HepG2 (cell line): ENCODE measurements around the gene MRFAP1L1. TPM values are rescaled to one million over a fixed set of nuclear protein-coding genes. Genes with fewer than 3 reads are reported as not detected.

Experiments
- FOXO1 ChIP-seq: sonication (generic); formaldehyde crosslinking; IDR thresholded peaks from 2 replicates; pipeline ENCODE4 v1.4.0; 2020; ENCODE audit warnings: missing genetic modification reagents
- KAT7 ChIP-seq: IDR thresholded peaks from 2 replicates; pipeline ENCODE4 v1.6.1; 2018; ENCODE audit warnings: borderline replicate concordance, missing compliant biosample characterization
- KDM5B ChIP-seq: sonication (generic); formaldehyde crosslinking; IDR thresholded peaks from 2 replicates; pipeline ENCODE4 v1.4.0; 2020; ENCODE audit warnings: missing genetic modification reagents, mild to moderate bottlenecking, borderline replicate concordance
- PHF5A ChIP-seq: IDR thresholded peaks from one replicate; pipeline ENCODE4 v1.6.1; 2018; ENCODE audit warnings: low read depth, missing genetic modification reagents; ENCODE audit not compliant: unreplicated experiment
- ZNF205 ChIP-seq: IDR thresholded peaks from 2 replicates; pipeline ENCODE4 v1.6.1; 2018; ENCODE audit warnings: missing biosample characterization, missing genetic modification reagents
- ZNF616 ChIP-seq: sonication (generic); formaldehyde crosslinking; IDR thresholded peaks from 2 replicates; pipeline ENCODE4 v1.5.0; 2020; ENCODE audit warnings: low read depth, mild to moderate bottlenecking, missing genetic modification reagents
- polyA plus RNA-seq, 8 experiments: library from polyadenylated mRNA; depleted of rRNA in 3 of 8; stranded (reverse) in 7 of 8; unstranded in 1 of 8; fragments of >200 nt; fragmentation: Illumina TruSeq in 4 of 8; extraction: Trizol in 4 of 8; gene quantifications; 2 replicates each; pipeline versions ENCODE4 v1.2.1 to v1.2.3, GENCODE V29; 2011 to 2016; ENCODE audit warnings: low read depth in 4 of 8, missing spikeins in 1 of 8, mixed read lengths in 1 of 8; ENCODE audit not compliant: insufficient read depth in 1 of 8
- total RNA-seq, 5 experiments: library from RNA; depleted of rRNA; stranded (reverse); fragments of >200 nt; fragmentation: Illumina TruSeq; extraction: Trizol; gene quantifications; 2 replicates each; pipeline ENCODE4 v1.2.3, GENCODE V29; 2016; ENCODE audit warnings: low read depth in 1 of 5
- TF ChIP-seq, protein P1 (sequence below): sonication (generic); formaldehyde crosslinking; IDR thresholded peaks from 2 replicates; pipeline ENCODE4 v1.4.0; 2020; ENCODE audit warnings: missing genetic modification reagents, borderline replicate concordance
- TF ChIP-seq, protein P2 (sequence below): sonication (generic); formaldehyde crosslinking; IDR thresholded peaks from 2 replicates; pipeline ENCODE4 v1.8.1; 2023; ENCODE audit warnings: mild to moderate bottlenecking, moderate library complexity, missing genetic modification reagents
- TF ChIP-seq, protein P3 (sequence below): sonication (generic); formaldehyde crosslinking; IDR thresholded peaks from 2 replicates; pipeline ENCODE4 v1.4.0; 2020; ENCODE audit warnings: missing genetic modification reagents
- TF ChIP-seq, protein P4 (sequence below): sonication (generic); formaldehyde crosslinking; IDR thresholded peaks from 2 replicates; pipeline ENCODE4 v1.5.1; 2020; ENCODE audit warnings: mild to moderate bottlenecking, missing genetic modification reagents, borderline replicate concordance
- TF ChIP-seq, protein P5 (sequence below): IDR thresholded peaks from 2 replicates; pipeline ENCODE4 v1.6.1; 2018; ENCODE audit warnings: missing genetic modification reagents
- TF ChIP-seq, protein P6 (sequence below): sonication (generic); formaldehyde crosslinking; IDR thresholded peaks from 2 replicates; pipeline ENCODE4 v1.8.1; 2023; ENCODE audit warnings: mild to moderate bottlenecking, missing genetic modification reagents

The MRFAP1L1 gene
- total and polyA plus RNA-seq, 2 of the 13 experiments (the other 11 are each of a cell fraction or from before 2014, with no cell fraction given), result 44.8 to 76.6 TPM

DNA sequence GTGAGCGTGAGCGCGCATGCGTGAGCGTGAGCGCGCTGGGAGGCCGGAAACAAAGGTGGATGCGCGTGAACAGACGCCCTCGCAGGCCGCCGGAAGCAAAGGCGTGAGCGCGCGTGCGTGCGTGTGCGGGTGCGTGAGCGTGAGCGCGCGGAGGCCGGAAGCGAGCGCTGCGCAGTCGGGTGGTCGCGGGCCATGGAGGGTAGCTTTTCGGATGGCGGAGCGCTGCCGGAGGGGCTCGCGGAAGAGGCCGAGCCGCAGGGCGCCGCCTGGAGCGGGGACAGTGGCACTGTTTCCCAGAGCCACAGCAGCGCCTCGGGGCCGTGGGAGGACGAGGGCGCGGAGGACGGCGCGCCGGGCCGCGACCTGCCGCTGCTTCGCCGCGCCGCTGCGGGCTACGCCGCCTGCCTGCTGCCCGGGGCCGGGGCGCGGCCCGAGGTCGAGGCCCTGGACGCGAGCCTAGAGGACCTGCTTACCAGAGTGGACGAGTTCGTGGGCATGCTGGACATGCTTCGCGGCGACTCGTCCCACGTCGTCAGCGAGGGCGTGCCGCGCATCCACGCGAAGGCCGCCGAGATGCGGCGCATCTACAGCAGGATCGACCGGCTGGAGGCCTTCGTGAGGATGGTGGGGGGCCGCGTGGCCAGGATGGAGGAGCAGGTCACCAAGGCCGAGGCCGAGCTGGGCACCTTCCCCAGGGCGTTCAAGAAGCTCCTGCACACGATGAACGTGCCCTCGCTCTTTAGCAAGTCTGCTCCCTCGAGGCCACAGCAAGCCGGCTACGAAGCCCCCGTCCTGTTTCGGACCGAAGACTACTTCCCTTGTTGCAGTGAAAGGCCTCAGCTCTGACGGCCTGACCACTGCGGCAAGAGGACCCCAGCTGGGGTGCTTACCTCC lies 6.6 kb upstream of the MRFAP1L1 start, which contains the start of gene BLOC1S4 (continued):
- TF ChIP-seq, protein P1, sequence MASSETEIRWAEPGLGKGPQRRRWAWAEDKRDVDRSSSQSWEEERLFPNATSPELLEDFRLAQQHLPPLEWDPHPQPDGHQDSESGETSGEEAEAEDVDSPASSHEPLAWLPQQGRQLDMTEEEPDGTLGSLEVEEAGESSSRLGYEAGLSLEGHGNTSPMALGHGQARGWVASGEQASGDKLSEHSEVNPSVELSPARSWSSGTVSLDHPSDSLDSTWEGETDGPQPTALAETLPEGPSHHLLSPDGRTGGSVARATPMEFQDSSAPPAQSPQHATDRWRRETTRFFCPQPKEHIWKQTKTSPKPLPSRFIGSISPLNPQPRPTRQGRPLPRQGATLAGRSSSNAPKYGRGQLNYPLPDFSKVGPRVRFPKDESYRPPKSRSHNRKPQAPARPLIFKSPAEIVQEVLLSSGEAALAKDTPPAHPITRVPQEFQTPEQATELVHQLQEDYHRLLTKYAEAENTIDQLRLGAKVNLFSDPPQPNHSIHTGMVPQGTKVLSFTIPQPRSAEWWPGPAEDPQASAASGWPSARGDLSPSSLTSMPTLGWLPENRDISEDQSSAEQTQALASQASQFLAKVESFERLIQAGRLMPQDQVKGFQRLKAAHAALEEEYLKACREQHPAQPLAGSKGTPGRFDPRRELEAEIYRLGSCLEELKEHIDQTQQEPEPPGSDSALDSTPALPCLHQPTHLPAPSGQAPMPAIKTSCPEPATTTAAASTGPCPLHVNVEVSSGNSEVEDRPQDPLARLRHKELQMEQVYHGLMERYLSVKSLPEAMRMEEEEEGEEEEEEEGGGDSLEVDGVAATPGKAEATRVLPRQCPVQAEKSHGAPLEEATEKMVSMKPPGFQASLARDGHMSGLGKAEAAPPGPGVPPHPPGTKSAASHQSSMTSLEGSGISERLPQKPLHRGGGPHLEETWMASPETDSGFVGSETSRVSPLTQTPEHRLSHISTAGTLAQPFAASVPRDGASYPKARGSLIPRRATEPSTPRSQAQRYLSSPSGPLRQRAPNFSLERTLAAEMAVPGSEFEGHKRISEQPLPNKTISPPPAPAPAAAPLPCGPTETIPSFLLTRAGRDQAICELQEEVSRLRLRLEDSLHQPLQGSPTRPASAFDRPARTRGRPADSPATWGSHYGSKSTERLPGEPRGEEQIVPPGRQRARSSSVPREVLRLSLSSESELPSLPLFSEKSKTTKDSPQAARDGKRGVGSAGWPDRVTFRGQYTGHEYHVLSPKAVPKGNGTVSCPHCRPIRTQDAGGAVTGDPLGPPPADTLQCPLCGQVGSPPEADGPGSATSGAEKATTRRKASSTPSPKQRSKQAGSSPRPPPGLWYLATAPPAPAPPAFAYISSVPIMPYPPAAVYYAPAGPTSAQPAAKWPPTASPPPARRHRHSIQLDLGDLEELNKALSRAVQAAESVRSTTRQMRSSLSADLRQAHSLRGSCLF (CRISPR knock-in tag), result 0 out of 2 replicates have a peak, but pooled peaks have one; percentile 23
- peak; percentile 97 for TF ChIP-seq KAT7 (CRISPR knock-in tag)
- TF ChIP-seq, protein P2, sequence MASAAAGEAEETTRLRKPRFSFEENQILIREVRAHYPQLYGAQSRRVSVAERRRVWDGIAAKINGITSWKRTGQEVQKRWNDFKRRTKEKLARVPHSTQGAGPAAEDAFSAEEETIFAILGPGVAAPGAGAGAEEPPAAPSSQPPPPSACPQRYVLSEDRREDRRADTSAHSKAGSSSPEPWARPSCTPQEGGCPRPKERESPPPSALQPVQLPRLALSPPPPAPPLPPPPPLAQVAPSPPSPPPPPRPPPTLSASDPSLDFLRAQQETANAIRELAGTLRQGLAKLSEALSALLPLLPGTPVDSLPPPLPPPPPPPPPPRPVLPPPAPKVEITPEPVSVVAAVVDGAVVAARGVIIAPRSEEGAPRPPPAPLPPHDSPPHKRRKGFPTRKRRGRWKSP, result peak; percentile 43; the same call in 1 of the 2 replicates
- no peak; the same call in 1 of the 2 replicates for TF ChIP-seq FOXO1
- TF ChIP-seq PHF5A (CRISPR knock-in tag), result no peak
- peak; percentile 55 for TF ChIP-seq ZNF616 (CRISPR knock-in tag)
- peak; percentile 91 for TF ChIP-seq KDM5B (CRISPR knock-in tag)
- TF ChIP-seq, protein P3, sequence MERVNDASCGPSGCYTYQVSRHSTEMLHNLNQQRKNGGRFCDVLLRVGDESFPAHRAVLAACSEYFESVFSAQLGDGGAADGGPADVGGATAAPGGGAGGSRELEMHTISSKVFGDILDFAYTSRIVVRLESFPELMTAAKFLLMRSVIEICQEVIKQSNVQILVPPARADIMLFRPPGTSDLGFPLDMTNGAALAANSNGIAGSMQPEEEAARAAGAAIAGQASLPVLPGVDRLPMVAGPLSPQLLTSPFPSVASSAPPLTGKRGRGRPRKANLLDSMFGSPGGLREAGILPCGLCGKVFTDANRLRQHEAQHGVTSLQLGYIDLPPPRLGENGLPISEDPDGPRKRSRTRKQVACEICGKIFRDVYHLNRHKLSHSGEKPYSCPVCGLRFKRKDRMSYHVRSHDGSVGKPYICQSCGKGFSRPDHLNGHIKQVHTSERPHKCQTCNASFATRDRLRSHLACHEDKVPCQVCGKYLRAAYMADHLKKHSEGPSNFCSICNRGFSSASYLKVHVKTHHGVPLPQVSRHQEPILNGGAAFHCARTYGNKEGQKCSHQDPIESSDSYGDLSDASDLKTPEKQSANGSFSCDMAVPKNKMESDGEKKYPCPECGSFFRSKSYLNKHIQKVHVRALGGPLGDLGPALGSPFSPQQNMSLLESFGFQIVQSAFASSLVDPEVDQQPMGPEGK, result peak; percentile 47; the same call in 1 of the 2 replicates
- TF ChIP-seq, protein P4, sequence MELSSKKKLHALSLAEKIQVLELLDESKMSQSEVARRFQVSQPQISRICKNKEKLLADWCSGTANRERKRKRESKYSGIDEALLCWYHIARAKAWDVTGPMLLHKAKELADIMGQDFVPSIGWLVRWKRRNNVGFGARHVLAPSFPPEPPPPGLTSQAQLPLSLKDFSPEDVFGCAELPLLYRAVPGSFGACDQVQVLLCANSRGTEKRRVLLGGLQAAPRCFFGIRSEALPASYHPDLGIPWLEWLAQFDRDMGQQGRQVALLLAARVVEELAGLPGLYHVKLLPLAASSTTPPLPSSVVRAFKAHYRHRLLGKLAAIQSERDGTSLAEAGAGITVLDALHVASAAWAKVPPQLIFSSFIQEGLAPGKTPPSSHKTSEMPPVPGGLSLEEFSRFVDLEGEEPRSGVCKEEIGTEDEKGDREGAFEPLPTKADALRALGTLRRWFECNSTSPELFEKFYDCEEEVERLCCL (CRISPR knock-in tag), result no peak
- TF ChIP-seq, protein P5, sequence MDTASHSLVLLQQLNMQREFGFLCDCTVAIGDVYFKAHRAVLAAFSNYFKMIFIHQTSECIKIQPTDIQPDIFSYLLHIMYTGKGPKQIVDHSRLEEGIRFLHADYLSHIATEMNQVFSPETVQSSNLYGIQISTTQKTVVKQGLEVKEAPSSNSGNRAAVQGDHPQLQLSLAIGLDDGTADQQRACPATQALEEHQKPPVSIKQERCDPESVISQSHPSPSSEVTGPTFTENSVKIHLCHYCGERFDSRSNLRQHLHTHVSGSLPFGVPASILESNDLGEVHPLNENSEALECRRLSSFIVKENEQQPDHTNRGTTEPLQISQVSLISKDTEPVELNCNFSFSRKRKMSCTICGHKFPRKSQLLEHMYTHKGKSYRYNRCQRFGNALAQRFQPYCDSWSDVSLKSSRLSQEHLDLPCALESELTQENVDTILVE, result 0 out of 2 replicates have a peak, but pooled peaks have one; percentile 34
- TF ChIP-seq, protein P6, sequence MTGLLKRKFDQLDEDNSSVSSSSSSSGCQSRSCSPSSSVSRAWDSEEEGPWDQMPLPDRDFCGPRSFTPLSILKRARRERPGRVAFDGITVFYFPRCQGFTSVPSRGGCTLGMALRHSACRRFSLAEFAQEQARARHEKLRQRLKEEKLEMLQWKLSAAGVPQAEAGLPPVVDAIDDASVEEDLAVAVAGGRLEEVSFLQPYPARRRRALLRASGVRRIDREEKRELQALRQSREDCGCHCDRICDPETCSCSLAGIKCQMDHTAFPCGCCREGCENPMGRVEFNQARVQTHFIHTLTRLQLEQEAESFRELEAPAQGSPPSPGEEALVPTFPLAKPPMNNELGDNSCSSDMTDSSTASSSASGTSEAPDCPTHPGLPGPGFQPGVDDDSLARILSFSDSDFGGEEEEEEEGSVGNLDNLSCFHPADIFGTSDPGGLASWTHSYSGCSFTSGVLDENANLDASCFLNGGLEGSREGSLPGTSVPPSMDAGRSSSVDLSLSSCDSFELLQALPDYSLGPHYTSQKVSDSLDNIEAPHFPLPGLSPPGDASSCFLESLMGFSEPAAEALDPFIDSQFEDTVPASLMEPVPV (CRISPR knock-in tag), result no peak
- TF ChIP-seq ZNF205 (CRISPR knock-in tag), result peak; percentile 58; the same call in 1 of the 2 replicates
